HG02884 (cell line): ENCODE results near the gene NF1.
"Not testable (repeated sequence)": the region's sequence is repeated elsewhere in the genome, so short reads cannot be mapped to it uniquely, and the experiment has no call there.

Experiments used
- ATAC-seq: cut with Tn5 transposase; IDR thresholded peaks from one replicate; pipeline ENCODE4 v1.9.1; 2021; ENCODE audit warnings: mild to moderate bottlenecking, moderate library complexity; ENCODE audit not compliant: unreplicated experiment

NF1 gene

GRCh38 chr17:31074772-31075555 lies 19.8 kb upstream of the NF1 start:
- no peak for ATAC-seq

- no peak for ATAC-seq
These were observed 16.5 kb upstream of the NF1 start for GRCh38 chr17:31078290-31078689.

GRCh38 chr17:31079731-31080130 lies 15.0 kb upstream of the NF1 start:
- ATAC-seq: no peak

- ATAC-seq: no peak
These were observed 9.2 kb upstream of the NF1 start for GRCh38 chr17:31085563-31085962.

- no peak for ATAC-seq
These were observed 5.3 kb upstream of the NF1 start for GRCh38 chr17:31089471-31089870.

- not testable (repeated sequence) for ATAC-seq
These were observed 4.1 kb upstream of the NF1 start for GRCh38 chr17:31090650-31091049.

GRCh38 chr17:31092475-31093064 lies 2.2 kb upstream of the NF1 start:
- no peak for ATAC-seq

- no peak for ATAC-seq
These were observed 744 bp upstream of the NF1 start for GRCh38 chr17:31093866-31094599.

- no peak for ATAC-seq
These were observed 694 bp downstream of the NF1 start for GRCh38 chr17:31095236-31096105.

- ATAC-seq: no peak
These were observed 1.3 kb downstream of the NF1 start for GRCh38 chr17:31096106-31096436.

- no peak for ATAC-seq
These were observed 4.2 kb downstream of the NF1 start for GRCh38 chr17:31099016-31099415.

- ATAC-seq: no peak
These were observed 6.2 kb downstream of the NF1 start for GRCh38 chr17:31100840-31101459.

- no peak for ATAC-seq
These were observed 7.2 kb downstream of the NF1 start for GRCh38 chr17:31101943-31102342.

- ATAC-seq: no peak
These were observed 11.2 kb downstream of the NF1 start for GRCh38 chr17:31105991-31106390.

GRCh38 chr17:31111183-31111582 lies 16.4 kb downstream of the NF1 start:
- no peak for ATAC-seq

GRCh38 chr17:31112001-31112661 lies 17.4 kb downstream of the NF1 start:
- ATAC-seq: no peak

- not testable (repeated sequence) for ATAC-seq
These were observed 18.6 kb downstream of the NF1 start for GRCh38 chr17:31113368-31113767.

GRCh38 chr17:31113939-31114338 lies 19.2 kb downstream of the NF1 start:
- no peak for ATAC-seq

GRCh38 chr17:31114956-31115555 lies 20.3 kb downstream of the NF1 start:
- ATAC-seq: no peak

GRCh38 chr17:31116167-31116566 lies 21.4 kb downstream of the NF1 start:
- no peak for ATAC-seq
